Measurements from ENCODE around the gene GRIN2D.
A peak's percentile ranks its signal among the peaks of the same experiment; 100 is the strongest.
"Not testable (repeated sequence)": the region's sequence is repeated elsewhere in the genome, so short reads cannot be mapped to it uniquely, and the experiment has no call there.

GRIN2D gene

DNA sequence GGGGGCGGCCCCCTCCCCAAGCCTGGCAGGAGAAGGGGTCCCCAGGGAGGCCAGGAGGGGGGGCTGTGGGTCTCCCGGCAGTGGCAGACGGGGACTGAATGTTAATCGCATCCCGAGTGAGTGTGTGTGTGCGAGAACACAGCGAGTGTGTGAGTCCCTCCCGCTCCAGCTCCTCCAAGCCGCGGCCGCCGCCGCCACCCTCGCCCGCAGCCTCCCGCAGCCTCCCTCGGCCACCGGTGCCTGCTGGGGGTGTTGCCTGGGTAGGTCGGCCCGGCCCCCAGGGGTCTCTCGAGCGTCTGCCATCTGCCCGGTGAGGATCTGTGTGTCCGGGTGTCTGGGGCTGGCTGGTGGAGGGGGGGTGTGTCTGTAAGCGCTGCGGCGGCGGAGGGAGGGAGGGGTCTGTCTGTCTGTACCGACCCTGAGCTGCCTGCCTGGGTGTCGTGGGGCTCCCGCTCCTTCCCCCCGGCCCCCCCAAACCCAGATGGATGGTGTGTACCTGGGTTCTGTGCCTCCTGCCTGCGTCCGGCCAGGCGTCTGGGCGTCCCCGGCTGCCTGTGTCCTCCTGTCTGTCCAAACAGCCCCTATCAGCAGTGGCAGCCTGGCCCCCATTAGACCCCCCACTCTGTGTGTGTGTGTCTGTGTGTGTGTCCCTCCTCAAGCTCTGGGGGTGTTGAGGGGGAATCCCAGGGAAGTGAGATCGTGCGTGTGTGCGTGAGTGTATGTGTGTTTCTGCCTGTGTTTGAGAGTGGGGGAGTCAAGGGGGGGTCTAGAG lies at the start of gene GRIN2D:
GRIN2D (plus strand) TSS at position 110 of the 772 bp plus-strand sequence. CDS start 4,725 bp downstream, outside the sequence.
- peak; percentile 46 for DNase-seq

GRCh38 chr19:48344892-48345291 lies 48.6 kb upstream of the GRIN2D start:
- DNase-seq: no peak

DNA sequence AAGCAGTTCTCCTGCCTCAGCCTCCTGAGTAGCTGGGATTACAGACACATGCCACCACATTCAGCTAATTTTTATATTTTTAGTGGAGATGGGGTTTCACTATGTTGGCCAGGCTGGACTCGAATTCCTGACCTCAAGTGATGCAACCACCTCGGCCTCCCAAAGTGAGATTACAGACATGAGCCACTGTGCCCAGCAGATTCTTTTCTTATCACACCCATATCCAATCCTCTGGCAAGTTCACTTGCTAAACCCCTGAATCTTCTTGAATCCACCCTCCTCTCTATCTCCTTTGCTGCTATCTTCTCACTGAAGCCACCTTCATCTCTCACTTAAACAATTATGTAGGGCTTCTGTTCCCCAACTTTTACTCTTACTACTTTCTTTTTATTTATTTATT lies 47.3 kb upstream of the GRIN2D start:
- DNase-seq: no peak

GRCh38 chr19:48348045-48348444 lies 45.4 kb upstream of the GRIN2D start:
- DNase-seq: no peak

DNA sequence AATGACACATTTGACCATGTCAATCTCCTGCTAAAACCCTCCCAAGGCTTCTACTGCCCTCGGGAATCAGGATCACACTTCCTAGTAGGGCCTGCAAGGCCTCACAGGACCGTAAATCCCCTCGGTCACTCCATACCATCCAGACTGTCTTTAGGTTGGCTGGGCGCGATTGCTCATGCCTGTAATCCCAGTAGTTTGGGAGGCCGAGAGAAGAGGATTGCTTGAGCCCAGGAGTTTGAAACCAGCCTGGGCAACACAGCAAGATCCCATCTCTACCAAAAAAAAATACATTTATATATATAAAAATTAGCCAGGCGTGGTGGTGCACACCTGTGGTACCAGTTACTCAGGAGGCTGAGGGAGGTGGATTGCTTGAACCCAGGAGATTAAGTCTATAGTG lies 44.7 kb upstream of the GRIN2D start:
- DNase-seq: no peak

- no peak for DNase-seq
Measured at GRCh38 chr19:48350856-48351255, 42.6 kb upstream of the GRIN2D start.

DNA sequence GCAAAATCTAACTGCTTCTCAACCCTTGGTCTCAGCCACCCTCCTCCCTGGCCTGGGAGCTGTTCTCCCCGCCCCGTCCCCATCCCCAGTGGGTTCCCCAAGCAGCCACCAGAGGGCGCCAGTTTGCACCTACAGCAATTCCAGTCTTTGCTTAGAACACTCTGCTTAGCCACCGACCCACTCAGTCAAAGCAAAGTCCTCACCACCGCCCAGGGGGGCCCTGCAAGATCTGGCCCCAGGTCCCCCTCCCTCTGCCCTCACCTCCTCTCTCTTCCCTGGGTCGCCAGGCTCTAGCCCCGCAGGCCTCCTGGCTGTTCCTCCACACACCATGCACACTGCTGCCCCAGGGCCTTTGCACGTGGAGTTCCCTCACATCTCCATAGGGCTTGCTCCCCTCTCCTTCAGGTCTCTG lies 42.1 kb upstream of the GRIN2D start:
- peak; percentile 42 for DNase-seq

- no peak for DNase-seq
Measured at GRCh38 chr19:48353677-48354076, 39.8 kb upstream of the GRIN2D start.

GRCh38 chr19:48354332-48354992 lies 39.0 kb upstream of the GRIN2D start:
- no peak for DNase-seq

DNA sequence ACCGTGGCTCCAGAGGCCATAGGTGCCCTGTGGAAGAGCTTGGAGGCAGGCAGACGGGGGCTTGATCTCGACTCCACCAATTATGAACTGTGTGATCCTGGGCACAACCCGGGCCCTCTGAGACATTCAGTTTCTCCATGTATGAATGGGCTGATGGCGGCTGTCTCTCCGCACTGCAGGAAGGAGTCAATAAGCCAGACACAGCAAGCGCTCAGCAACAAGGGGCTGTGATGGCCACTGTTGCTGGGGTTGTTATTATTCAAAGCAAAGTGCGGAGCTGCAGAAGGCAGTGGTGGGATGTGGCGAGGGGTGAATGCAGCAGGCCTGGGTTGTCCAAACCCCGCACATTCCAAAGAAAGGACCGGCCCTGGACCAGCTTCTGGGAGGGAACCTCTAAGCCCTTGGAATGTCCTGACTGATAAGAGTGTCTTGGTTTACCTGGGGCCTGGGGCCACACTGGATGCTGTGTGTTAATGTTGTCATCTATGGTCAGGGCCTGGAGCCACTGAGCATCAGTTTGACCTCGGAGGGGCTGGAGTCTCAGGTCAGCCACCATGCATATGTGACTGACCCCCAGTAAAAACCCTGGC lies 38.0 kb upstream of the GRIN2D start:
- DNase-seq: no peak

DNA sequence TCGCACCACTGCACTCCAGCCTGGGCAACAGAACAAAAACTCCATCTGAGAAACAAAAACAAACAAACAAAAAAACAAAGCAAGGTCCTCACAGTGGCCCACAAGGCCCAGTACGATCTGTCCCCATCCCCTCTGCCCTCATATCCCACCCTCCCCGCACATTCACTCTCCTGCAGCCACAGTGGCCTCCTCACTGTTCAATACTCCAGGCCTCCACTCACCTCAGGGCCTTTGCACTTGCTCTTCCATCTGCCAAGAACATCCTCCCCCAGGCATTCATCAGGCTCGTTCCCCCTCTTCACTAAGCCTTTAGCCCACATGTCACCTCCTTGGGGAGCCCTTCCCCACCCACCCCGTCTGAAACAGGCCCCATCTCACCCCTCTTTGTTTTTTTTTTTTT lies 34.3 kb upstream of the GRIN2D start:
- no peak for DNase-seq

DNA sequence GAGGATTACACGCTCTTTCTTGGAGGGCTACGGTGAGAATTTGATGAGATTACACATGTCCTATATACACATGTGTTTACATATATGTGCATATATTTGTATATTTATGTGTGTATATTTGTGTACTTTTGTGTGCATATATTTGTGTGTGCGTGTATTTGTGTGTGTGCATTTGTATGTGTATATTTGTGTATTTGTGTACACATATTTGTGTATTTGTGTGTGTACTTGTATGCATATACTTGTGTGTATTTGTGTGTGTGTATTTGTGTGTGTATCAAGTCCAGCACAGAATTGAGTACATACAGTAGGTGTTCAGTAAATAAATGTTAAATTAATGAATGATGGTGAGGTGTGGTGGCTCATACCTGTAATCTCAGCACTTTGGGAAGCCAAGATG lies 31.6 kb upstream of the GRIN2D start:
- DNase-seq: no peak

GRCh38 chr19:48362716-48363499 lies 30.6 kb upstream of the GRIN2D start:
- peak; percentile 99 for DNase-seq

DNA sequence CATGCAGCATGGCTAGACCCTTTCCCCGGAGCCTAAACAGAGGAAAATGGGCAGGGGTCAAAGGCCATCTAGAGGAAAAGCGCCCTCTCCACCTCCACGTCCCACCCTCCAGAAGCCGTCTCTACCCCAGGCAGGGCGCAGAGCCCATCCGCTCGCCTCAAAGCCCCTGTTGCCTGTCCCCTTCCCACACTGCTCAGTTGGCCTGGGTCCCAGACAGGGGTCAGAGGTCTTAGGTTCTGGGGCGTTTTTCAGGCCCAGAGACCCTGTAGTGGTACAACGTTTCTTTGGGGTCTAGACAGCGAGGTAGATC lies 30.0 kb upstream of the GRIN2D start:
- no peak for DNase-seq

DNA sequence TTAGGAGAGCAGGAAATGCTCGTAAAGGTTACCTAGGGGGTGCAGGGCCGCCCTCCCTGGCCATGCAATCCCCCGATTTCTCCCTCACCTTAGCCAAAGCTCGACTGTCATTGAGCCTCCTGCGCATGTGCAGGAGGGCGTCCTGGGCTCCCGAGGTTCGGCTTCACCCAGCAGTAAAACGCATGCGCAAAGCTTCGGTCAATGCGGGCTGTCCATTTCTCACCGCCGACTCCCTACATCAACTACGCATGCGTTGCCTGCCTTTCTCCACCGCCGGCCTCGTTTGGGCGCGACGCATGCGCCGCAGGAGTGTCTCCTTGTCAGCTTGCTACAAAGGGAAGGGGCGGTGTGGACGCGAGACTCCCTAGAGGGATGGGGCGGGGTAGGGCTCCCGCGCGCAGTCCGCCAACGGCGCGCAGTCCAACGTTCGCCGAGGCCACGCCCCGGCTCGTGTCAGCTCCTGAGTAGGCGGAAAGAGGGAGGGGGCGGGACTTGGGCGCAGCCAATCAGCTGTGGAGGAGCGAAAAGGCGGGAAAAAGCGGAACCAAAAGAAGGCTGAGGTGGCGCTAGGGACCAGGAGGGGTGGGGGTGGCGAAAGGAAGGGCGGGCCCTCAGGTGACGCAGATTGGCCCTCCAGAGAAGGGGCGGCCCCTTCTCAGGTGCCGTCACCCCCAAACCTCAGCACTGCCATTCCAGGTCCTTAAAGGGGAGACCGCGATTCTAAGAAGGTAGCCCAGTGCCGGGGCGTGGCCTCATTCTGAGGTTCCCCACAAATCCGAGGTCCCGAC lies 29.5 kb upstream of the GRIN2D start, which contains the start of the genes SYNGR4 and TMEM143:
SYNGR4 (plus strand) TSS at position 558 of the 788 bp plus-strand sequence. CDS start 1,476 bp downstream, outside the sequence.
TMEM143 (minus strand) TSS at position 131 of the 788 bp plus-strand sequence; CDS start at position 111, 20 bp downstream.
- DNase-seq: peak; percentile 100

GRCh38 chr19:48364598-48365348 lies 28.7 kb upstream of the GRIN2D start:
- DNase-seq: no peak

GRCh38 chr19:48365602-48366001 lies 27.9 kb upstream of the GRIN2D start:
- no peak for DNase-seq

DNA sequence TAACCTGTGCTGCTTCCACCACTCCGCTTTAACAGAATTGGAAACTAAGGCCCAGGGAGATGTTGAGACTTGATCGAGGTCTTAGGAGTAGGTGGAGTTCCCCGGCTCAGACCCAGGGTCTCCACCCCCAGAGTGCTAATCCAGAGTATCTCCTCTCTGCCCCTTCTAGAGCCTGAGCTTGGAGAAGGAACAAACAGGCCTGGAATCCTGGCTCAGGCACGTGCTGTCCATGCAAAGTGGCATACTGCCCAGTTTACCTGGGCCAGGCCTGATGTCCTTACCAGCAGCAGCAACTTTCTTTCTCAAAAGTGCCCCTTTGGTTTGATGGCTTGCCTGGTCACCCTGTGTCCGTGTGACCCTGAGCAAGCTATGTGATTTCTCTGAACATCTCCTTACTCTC lies 25.6 kb upstream of the GRIN2D start:
- DNase-seq: no peak

DNA sequence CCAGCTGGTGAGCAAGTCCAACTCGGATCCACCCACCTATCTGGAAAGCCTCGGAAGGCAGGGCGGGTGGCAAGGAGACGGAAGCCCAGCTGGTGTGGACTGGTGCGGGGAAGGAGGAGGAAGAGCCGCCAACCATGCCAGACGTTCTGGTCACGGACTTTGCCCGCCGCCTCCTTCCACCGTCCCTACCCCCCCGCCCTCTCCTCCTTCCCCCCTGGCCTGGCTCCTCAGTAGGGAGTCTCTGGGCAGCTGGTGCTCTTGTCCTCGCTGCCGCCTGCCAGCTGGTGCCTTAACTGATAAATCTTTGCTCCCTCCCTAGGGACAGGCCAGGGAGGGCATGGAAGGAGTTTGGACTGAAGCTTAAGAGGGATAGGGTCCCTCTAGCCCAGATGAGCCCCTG lies 24.5 kb upstream of the GRIN2D start:
- DNase-seq: peak; percentile 35

GRCh38 chr19:48370955-48371354 lies 22.5 kb upstream of the GRIN2D start:
- no peak for DNase-seq

- no peak for DNase-seq
Measured at GRCh38 chr19:48371367-48371766, 22.1 kb upstream of the GRIN2D start.

DNA sequence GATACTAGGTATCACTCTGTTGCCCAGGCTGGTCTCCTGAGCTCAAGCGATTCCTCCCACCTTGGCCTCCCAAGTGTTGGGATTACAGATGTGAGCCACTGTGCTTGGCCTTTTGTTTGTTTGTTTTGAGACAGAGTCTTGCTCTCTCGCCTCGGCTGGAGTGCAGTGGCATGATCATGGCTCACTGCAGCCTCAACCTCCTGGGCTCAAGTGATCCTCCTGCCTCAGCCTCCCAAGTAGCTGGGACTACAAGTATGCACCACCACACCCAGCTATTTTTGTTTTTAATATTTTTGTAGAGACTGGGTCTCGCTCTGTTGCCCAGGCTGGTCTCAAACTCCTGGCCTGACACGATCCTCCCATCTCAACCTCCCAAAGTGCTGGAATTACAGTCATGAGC lies 21.7 kb upstream of the GRIN2D start:
- not testable (repeated sequence) for DNase-seq
